HCT116 (cell line): ENCODE data around the gene F2RL3. TPM values are rescaled to one million over a fixed set of nuclear protein-coding genes. Genes with fewer than 3 reads are reported as not detected.

Experiments
- ATAC-seq: fragments of 200-7000 bp; cut with Tn5 transposase; 2 replicates; pipeline ENCODE4 v1.9.1; 2020; ENCODE audit warnings: mild to moderate bottlenecking, moderate library complexity
- BruUV-seq: library from RNA; stranded (reverse); fragments of 400-500 nt; replicated peaks from 2 replicates; lab custom pipeline; 2021; lab: Mats Ljungman, UMichigan
- CTCF ChIA-PET: fragments of 300-600 bp; sonication (Branson Sonifier 250); formaldehyde crosslinking; loops from one replicate; lab custom pipeline; 2021; ENCODE audit warnings: antibody characterized with exemption; lab: Charles Lee
- POLR2A ChIA-PET: fragments of 300-600, 350-600 bp; sonication (Branson Sonifier 250); formaldehyde crosslinking; loops from one replicate; lab custom pipeline; 2021; ENCODE audit warnings: antibody characterized with exemption; lab: Charles Lee
- RAD21 ChIA-PET, 2 experiments: fragments of 300-600 bp; sonication (Branson Sonifier 250); formaldehyde crosslinking; loops; one replicate each; lab custom pipeline; 2023; ENCODE audit warnings: low total read pairs in 2 of 2; ENCODE audit not compliant: uncharacterized antibody in 2 of 2, unreplicated experiment in 2 of 2, low non-redundant PET in 1 of 2; lab: Charles Lee
- DNase-seq: peaks from one replicate; pipeline ENCODE4 v3.0.0-alpha.2; 2010; ENCODE audit warnings: low read depth, low spot score
- H2AFZ ChIP-seq: fragments of 200-600 bp; shearing (Covaris generic), sonication (generic); 2 replicates; pipeline ENCODE4 v1.6.1; 2017; ENCODE audit warnings: low read depth, mixed run types, mixed read lengths, antibody characterized with exemption, low read length; ENCODE audit not compliant: poor library complexity, severe bottlenecking
- H3K27ac ChIP-seq: 2 replicates; pipeline ENCODE4 v1.5.1; 2012; ENCODE audit warnings: low read depth, low read length
- H3K27me3 ChIP-seq: fragments of 200-600 bp; sonication (generic); 2 replicates; pipeline ENCODE4 v1.6.1; 2016; ENCODE audit warnings: mixed run types, low read length, mixed read lengths; ENCODE audit not compliant: insufficient read depth
- H3K36me3 ChIP-seq, 2 experiments: fragments of 200-500 bp in 1 of 2; fragments of 200-600 bp in 1 of 2; sonication (Bioruptor generic) in 1 of 2; sonication (generic) in 1 of 2; 2 replicates each; pipeline versions ENCODE4 v1.5.1 to v1.6.1; 2014 to 2016; ENCODE audit warnings: low read length in 2 of 2, inconsistent platforms in 1 of 2, mixed read lengths in 1 of 2, mixed run types in 1 of 2; ENCODE audit not compliant: insufficient read depth in 2 of 2, control insufficient read depth in 1 of 2
- H3K4me1 ChIP-seq, 2 experiments: fragments of 200-600 bp in 1 of 2; sonication (generic) in 1 of 2; 2 replicates each; pipeline versions ENCODE4 v1.5.1 to v1.6.1; 2012 to 2017; ENCODE audit warnings: low read length in 2 of 2, inconsistent platforms in 1 of 2, mild to moderate bottlenecking in 1 of 2, mixed read lengths in 1 of 2, mixed run types in 1 of 2, moderate library complexity in 1 of 2; ENCODE audit not compliant: insufficient read depth in 2 of 2, control insufficient read depth in 1 of 2
- H3K4me2 ChIP-seq: fragments of 200-600 bp; sonication (generic); 2 replicates; pipeline ENCODE4 v1.6.1; 2017; ENCODE audit warnings: mixed run types, low read length, mixed read lengths
- H3K4me3 ChIP-seq, 2 experiments: fragments of 200-600 bp in 1 of 2; sonication (generic) in 1 of 2; replicated peaks in 1 of 2; 2 replicates each; pipeline ENCODE4 v1.5.1; 2011 to 2016; ENCODE audit warnings: low read length in 2 of 2, control low read depth in 1 of 2, low read depth in 1 of 2, mild to moderate bottlenecking in 1 of 2, mixed read lengths in 1 of 2, mixed run types in 1 of 2
- H3K79me2 ChIP-seq: fragments of 200-600 bp; sonication (generic); 2 replicates; pipeline ENCODE4 v1.6.1; 2017; ENCODE audit warnings: mild to moderate bottlenecking, mixed run types, low read length, moderate library complexity, mixed read lengths; ENCODE audit not compliant: insufficient read depth
- H3K9ac ChIP-seq: fragments of 200-600 bp; sonication (generic); 2 replicates; pipeline ENCODE4 v1.6.1; 2016; ENCODE audit warnings: low read length, mixed read lengths
- H3K9me2 ChIP-seq: fragments of 200-600 bp; sonication (generic), shearing (Covaris generic); 2 replicates; pipeline ENCODE4 v1.6.1; 2017; ENCODE audit warnings: mixed run types, mild to moderate bottlenecking, moderate library complexity; ENCODE audit not compliant: insufficient read depth
- H3K9me3 ChIP-seq, 2 experiments: fragments of 200-500 bp in 1 of 2; fragments of 200-600 bp in 1 of 2; sonication (Bioruptor generic) in 1 of 2; sonication (generic) in 1 of 2; 2 replicates each; pipeline ENCODE4 v1.6.1; 2014 to 2017; ENCODE audit warnings: low read length in 2 of 2, mixed read lengths in 2 of 2, inconsistent platforms in 1 of 2, low read depth in 1 of 2, mild to moderate bottlenecking in 1 of 2, mixed run types in 1 of 2, moderate library complexity in 1 of 2; ENCODE audit not compliant: control insufficient read depth in 1 of 2, insufficient read depth in 1 of 2
- H4K20me1 ChIP-seq: fragments of 200-600 bp; sonication (generic), shearing (Covaris generic); 2 replicates; pipeline ENCODE4 v1.6.1; 2017; ENCODE audit warnings: mixed run types, mild to moderate bottlenecking, moderate library complexity; ENCODE audit not compliant: insufficient read depth
- ATF3 ChIP-seq: IDR thresholded peaks from 2 replicates; pipeline ENCODE4 v1.6.1; 2012
- ELF1 ChIP-seq: IDR thresholded peaks from 2 replicates; pipeline ENCODE4 v1.6.1; 2012; ENCODE audit warnings: low read depth, borderline replicate concordance
- EZH2 ChIP-seq: fragments of 200-600 bp; sonication (generic); IDR thresholded peaks from 2 replicates; pipeline ENCODE4 v1.6.1; 2017; ENCODE audit warnings: antibody characterized with exemption, mixed run types
- EZH2phosphoT487 ChIP-seq: fragments of 200-600 bp; IDR thresholded peaks from 2 replicates; pipeline ENCODE4 v1.6.1; 2018; ENCODE audit warnings: antibody characterized with exemption, borderline replicate concordance
- JUND ChIP-seq: IDR thresholded peaks from 2 replicates; pipeline ENCODE4 v1.6.1; 2012
- RAD21 ChIP-seq: IDR thresholded peaks from 2 replicates; pipeline ENCODE4 v1.6.1; 2012; ENCODE audit warnings: low read depth, mild to moderate bottlenecking
- SIN3A ChIP-seq: IDR thresholded peaks from 2 replicates; pipeline ENCODE4 v1.6.1; 2012; ENCODE audit warnings: low read depth
- SRF ChIP-seq: IDR thresholded peaks from 2 replicates; pipeline ENCODE4 v1.6.1; 2012; ENCODE audit warnings: low read depth
- YY1 ChIP-seq: IDR thresholded peaks from 2 replicates; pipeline ENCODE4 v1.6.1; 2011; ENCODE audit warnings: low read length, low read depth, moderate library complexity, mild to moderate bottlenecking; ENCODE audit not compliant: insufficient replicate concordance; ENCODE audit errors: extremely low read depth
- ZBTB33 ChIP-seq: IDR thresholded peaks from 2 replicates; pipeline ENCODE4 v1.6.1; 2011; ENCODE audit warnings: mild to moderate bottlenecking, low read length, moderate library complexity; ENCODE audit not compliant: insufficient replicate concordance; ENCODE audit errors: extremely low read depth
- ZNF274 ChIP-seq: fragments of 200-500 bp; sonication (Bioruptor generic); IDR thresholded peaks from 2 replicates; pipeline ENCODE4 v1.6.1; 2014; ENCODE audit warnings: mild to moderate bottlenecking, low read depth, low read length, inconsistent platforms
- intact Hi-C: fragments of 100-400 bp; cut with micrococcal nuclease; formaldehyde crosslinking; loops from 2 replicates; pipeline ENCODE4 v1.10.0; 2022
- total RNA-seq: library from RNA; stranded (reverse); gene quantifications from one replicate; pipeline ENCODE4 v1.2.1, GENCODE V29; 2021; ENCODE audit not compliant: unreplicated experiment
- TF ChIP-seq, protein P1 (sequence below): IDR thresholded peaks from 2 replicates; pipeline ENCODE4 v1.6.1; 2012

F2RL3 gene
- total RNA-seq, 1 experiment from 2014 or later: 0.10 TPM

GRCh38 chr19:16868423-16869130 is 20.2 kb upstream of the F2RL3 start:
- Histone ChIP-seq H2AFZ (no peak overlapping the region), H3K9me3 (no peaks in the 10 kb centered on the region), H4K20me1 (no peaks in the 10 kb centered on the region), H3K27ac (no peak overlapping the region), H3K27me3 (no peaks in the 10 kb centered on the region), H3K4me1 (no peaks in the 10 kb centered on the region), H3K36me3 (peaks cover 19 to 29% of the 10 kb centered on the region in 2 experiments; a peak in 3 of 4 replicates), H3K79me2 (peaks cover under 1% of the 10 kb centered on the region; the same call in 1 of the 2 replicates), H3K4me3 (no peak overlapping the region), H3K9me2 (no peaks in the 10 kb centered on the region), H3K9ac (no peak overlapping the region), H3K4me2 (no peak overlapping the region)
- intact Hi-C loops: no loop called here
- no TSS peak for BruUV-seq
- ChIA-PET RAD21 (no interaction called here), CTCF (no interaction called here), POLR2A (no interaction called here)
- DNase-seq (no peak), ATAC-seq (no peak)
- TF ChIP-seq RAD21 (no peak), SIN3A (no peak), EZH2phosphoT487 (no peak), ZBTB33 (no peak), ZNF274 (no peak), SRF (no peak), JUND (no peak), ATF3 (no peak), YY1 (no peak), EZH2 (no peak), ELF1 (no peak)
- TF ChIP-seq, protein P1, sequence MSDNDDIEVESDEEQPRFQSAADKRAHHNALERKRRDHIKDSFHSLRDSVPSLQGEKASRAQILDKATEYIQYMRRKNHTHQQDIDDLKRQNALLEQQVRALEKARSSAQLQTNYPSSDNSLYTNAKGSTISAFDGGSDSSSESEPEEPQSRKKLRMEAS: no peak
